ENCODE results near the gene ARHGAP24. TPM values are rescaled to one million over a fixed set of nuclear protein-coding genes. Genes with fewer than 3 reads are reported as not detected.

ARHGAP24 gene
- total RNA-seq, 2 donors from 2014 or later = 66.8 to 85.6 TPM

DNA sequence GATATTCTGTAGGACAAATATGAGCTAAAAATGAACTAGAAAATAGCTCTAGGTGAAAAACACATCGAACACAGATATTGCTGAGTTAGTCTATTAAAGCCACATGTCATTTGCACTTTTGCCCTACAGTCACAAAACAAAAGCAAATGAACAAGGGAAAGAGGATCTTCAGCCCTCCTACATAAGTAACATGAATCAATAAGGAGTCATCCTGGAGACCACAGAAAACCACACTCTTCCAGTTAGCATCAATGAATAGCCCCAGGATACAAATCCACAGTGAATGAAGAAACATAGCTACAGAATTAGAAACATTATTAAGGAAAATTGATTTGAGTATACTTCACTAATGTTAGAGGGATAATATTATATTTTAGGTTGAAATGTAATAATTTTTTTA is 573.5 kb downstream of the ARHGAP24 start:
- Histone ChIP-seq H3K36me3 (ENCODE audit: control insufficient read depth, insufficient read depth, low read length) (no peaks in the 10 kb centered on the region), H3K27me3 (ENCODE audit: control insufficient read depth, insufficient read depth, low read length, poor library complexity, severe bottlenecking) (no peaks in the 10 kb centered on the region), H3K4me3 (ENCODE audit: low read length) (no peak overlapping the region), H3K9me3 (ENCODE audit: control insufficient read depth, low read length) (no peaks in the 10 kb centered on the region), H3K27ac (ENCODE audit: low read depth, low read length) (no peak overlapping the region), H3K9ac (ENCODE audit: extremely low read depth, low read length, poor library complexity, severe bottlenecking) (no peak overlapping the region), H3K4me1 (ENCODE audit: control insufficient read depth, insufficient read depth, low read length) (no peaks in the 10 kb centered on the region)
- 96% methylated on average over 1 of the region's 1 CpG; no CpG with 5 or more reads in 1 of the 2 experiments for WGBS, 2 experiments (ENCODE audit: insufficient coverage in 1 of 2, insufficient read length in 1 of 2)
- Mint-ChIP-seq H3K4me1 (peaks cover 12% of the 10 kb centered on the region), H3K9me3 (no peaks in the 10 kb centered on the region), H3K27me3 (ENCODE audit: insufficient read depth) (no peaks in the 10 kb centered on the region), H3K36me3 (ENCODE audit: low read depth) (peaks cover 2% of the 10 kb centered on the region), H3K4me3 (no peak overlapping the region), H3K27ac (no peak overlapping the region)
- DNase-seq = no peak
- TF ChIP-seq CTCF (conservative IDR thresholded peaks at IDR 0.05) = no peak

DNA sequence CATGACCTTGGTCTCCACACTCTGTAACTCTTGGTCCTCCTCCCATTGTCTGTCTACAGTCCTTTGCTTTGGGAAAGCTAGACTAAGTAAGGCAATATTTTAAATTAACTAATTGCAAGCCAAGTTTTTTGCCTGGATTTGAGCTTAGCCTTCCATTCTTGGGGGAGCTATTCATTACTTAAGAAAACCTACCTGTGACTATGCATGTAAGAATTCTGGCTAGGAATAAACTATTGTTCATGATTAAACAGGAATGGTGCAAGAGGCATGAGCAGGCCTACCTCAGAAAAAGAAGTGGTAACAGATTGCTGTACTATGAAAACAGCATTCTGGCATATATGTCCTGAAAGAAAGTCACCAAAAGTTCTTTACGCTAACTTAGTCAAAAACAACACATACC is 575.5 kb downstream of the ARHGAP24 start:
- Histone ChIP-seq H3K4me1 (ENCODE audit: control insufficient read depth, insufficient read depth, low read length) (no peaks in the 10 kb centered on the region), H3K4me3 (ENCODE audit: low read length) (no peak overlapping the region), H3K27ac (ENCODE audit: low read depth, low read length) (no peak overlapping the region), H3K36me3 (ENCODE audit: control insufficient read depth, insufficient read depth, low read length) (no peaks in the 10 kb centered on the region), H3K27me3 (ENCODE audit: control insufficient read depth, insufficient read depth, low read length, poor library complexity, severe bottlenecking) (no peaks in the 10 kb centered on the region), H3K9ac (ENCODE audit: extremely low read depth, low read length, poor library complexity, severe bottlenecking) (no peak overlapping the region), H3K9me3 (ENCODE audit: control insufficient read depth, low read length) (no peaks in the 10 kb centered on the region)
- TF ChIP-seq CTCF (conservative IDR thresholded peaks at IDR 0.05) = no peak
- peaks cover 2% of the 10 kb centered on the region for H3K36me3 Mint-ChIP-seq (ENCODE audit: low read depth)
- DNase-seq = no peak
- H3K9me3 Mint-ChIP-seq = no peaks in the 10 kb centered on the region
- H3K4me1 Mint-ChIP-seq = peaks cover 8% of the 10 kb centered on the region
- no peak overlapping the region for H3K27ac Mint-ChIP-seq
- H3K27me3 Mint-ChIP-seq (ENCODE audit: insufficient read depth) = no peaks in the 10 kb centered on the region
- WGBS, 2 experiments (ENCODE audit: insufficient coverage in 1 of 2, insufficient read length in 1 of 2) = 100% methylated on average over 1 of the region's 1 CpG
- no peak overlapping the region for H3K4me3 Mint-ChIP-seq

Small RNAs within 50 kb of the gene (microRNA-seq; reads per million reads assigned to microRNA genes)
- gene MIR4451 (ENCODE audit: borderline microRNAs expressed) = not detected

Measured in endodermal cell (in vitro differentiated cells).